ENCODE results near the gene CHN2. TPM values are rescaled to one million over a fixed set of nuclear protein-coding genes. Genes with fewer than 3 reads are reported as not detected.

The CHN2 gene
- total RNA-seq, 6 experiments from 2014 or later: not detected

GRCh38 chr7:29328045-29328444 lies 133.5 kb downstream of the CHN2 start:
- peaks cover 11% of the 10 kb centered on the region; the same call in 1 of the 2 replicates for H3K4me1 Mint-ChIP-seq (ENCODE audit: low read depth)
- no peak for DNase-seq
- peaks cover 1% of the 10 kb centered on the region; the same call in 1 of the 2 replicates for H3K27me3 Mint-ChIP-seq (ENCODE audit: insufficient read depth)
- H3K27ac Mint-ChIP-seq: no peak overlapping the region
- TF ChIP-seq CTCF (IDR thresholded peaks at IDR 0.05): no peak
- H3K4me3 Mint-ChIP-seq: no peak overlapping the region
- no peaks in the 10 kb centered on the region for H3K36me3 Mint-ChIP-seq (ENCODE audit: low read depth)
- H3K9me3 Mint-ChIP-seq: peaks cover 9% of the 10 kb centered on the region; the same call in 1 of the 2 replicates

- Mint-ChIP-seq H3K36me3 (ENCODE audit: low read depth) (no peaks in the 10 kb centered on the region), H3K4me1 (ENCODE audit: low read depth) (peaks cover 11% of the 10 kb centered on the region; the same call in 1 of the 2 replicates), H3K9me3 (peaks cover 9% of the 10 kb centered on the region; the same call in 1 of the 2 replicates), H3K4me3 (no peak overlapping the region), H3K27me3 (ENCODE audit: insufficient read depth) (peaks cover 1% of the 10 kb centered on the region; the same call in 1 of the 2 replicates), H3K27ac (no peak overlapping the region)
- no peak for DNase-seq
- no peak for TF ChIP-seq CTCF (IDR thresholded peaks at IDR 0.05)
These were observed 134.2 kb downstream of the CHN2 start for GRCh38 chr7:29328811-29329210.

DNA sequence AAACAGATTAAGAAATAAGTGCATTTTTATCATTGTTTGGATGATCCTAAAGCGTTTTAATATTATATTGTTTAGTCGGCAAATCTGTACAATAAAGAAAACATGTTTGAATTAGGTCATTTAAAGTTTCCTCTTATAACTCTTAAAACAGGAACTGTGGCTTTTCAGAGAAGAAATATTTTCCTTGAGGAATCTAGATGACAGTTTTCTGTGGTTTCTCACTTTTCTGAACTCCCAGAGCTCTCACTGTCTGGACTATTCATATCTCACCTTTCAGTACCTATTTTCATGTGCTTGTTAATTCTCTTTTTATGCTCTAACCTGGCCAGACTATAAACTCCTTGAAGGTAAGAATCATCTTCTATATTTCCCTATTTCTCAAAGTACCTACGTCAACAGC lies 135.1 kb downstream of the CHN2 start:
- H3K9me3 Mint-ChIP-seq: peaks cover 9% of the 10 kb centered on the region; the same call in 1 of the 2 replicates
- no peak for TF ChIP-seq CTCF (IDR thresholded peaks at IDR 0.05)
- no peak overlapping the region for H3K4me3 Mint-ChIP-seq
- peaks cover 11% of the 10 kb centered on the region; the same call in 1 of the 2 replicates for H3K4me1 Mint-ChIP-seq (ENCODE audit: low read depth)
- H3K27ac Mint-ChIP-seq: no peak overlapping the region
- no peaks in the 10 kb centered on the region for H3K36me3 Mint-ChIP-seq (ENCODE audit: low read depth)
- H3K27me3 Mint-ChIP-seq (ENCODE audit: insufficient read depth): peaks cover 1% of the 10 kb centered on the region; the same call in 1 of the 2 replicates
- no peak for DNase-seq

DNA sequence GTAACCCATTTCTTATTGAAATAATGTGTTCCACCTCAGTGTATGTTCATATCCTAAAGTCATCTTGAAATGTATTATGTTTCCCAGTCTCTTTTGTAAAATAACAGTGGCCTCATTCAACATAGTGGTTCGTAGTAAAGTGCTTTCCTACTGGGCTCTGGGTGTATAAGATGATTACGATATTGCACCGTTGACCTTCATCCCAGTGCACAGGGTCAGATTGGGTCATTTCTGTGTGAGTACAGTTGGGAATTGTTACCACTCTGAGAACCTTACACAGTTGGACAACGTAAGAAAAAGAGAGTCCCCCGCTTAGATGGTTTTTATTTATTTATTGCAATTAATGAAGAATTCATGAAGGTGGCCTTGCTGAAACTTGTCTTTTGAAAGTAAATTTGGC lies 135.6 kb downstream of the CHN2 start:
- DNase-seq: no peak
- Mint-ChIP-seq H3K27ac (no peak overlapping the region), H3K36me3 (ENCODE audit: low read depth) (no peaks in the 10 kb centered on the region), H3K4me3 (no peak overlapping the region), H3K27me3 (ENCODE audit: insufficient read depth) (peaks cover 1% of the 10 kb centered on the region; the same call in 1 of the 2 replicates), H3K9me3 (peaks cover 9% of the 10 kb centered on the region; the same call in 1 of the 2 replicates), H3K4me1 (ENCODE audit: low read depth) (peaks cover 11% of the 10 kb centered on the region; the same call in 1 of the 2 replicates)
- TF ChIP-seq CTCF (IDR thresholded peaks at IDR 0.05): no peak

- no peaks in the 10 kb centered on the region for H3K36me3 Mint-ChIP-seq (ENCODE audit: low read depth)
- no peak for TF ChIP-seq CTCF (IDR thresholded peaks at IDR 0.05)
- peaks cover 11% of the 10 kb centered on the region; the same call in 1 of the 2 replicates for H3K4me1 Mint-ChIP-seq (ENCODE audit: low read depth)
- H3K4me3 Mint-ChIP-seq: no peak overlapping the region
- peaks cover 6% of the 10 kb centered on the region; the same call in 1 of the 2 replicates for H3K27me3 Mint-ChIP-seq (ENCODE audit: insufficient read depth)
- H3K9me3 Mint-ChIP-seq: peaks cover 9% of the 10 kb centered on the region; the same call in 1 of the 2 replicates
- H3K27ac Mint-ChIP-seq: no peak overlapping the region
- no peak for DNase-seq
These were observed 136.6 kb downstream of the CHN2 start for GRCh38 chr7:29331163-29331562.

Data from HFFc6 (cell line).